Measurements from ENCODE around the gene EIF3F. TPM values are rescaled to one million over a fixed set of nuclear protein-coding genes. Genes with fewer than 3 reads are reported as not detected.

EIF3F gene
- total and polyA plus RNA-seq, 2 experiments from 2014 or later: 137 to 201 TPM

DNA sequence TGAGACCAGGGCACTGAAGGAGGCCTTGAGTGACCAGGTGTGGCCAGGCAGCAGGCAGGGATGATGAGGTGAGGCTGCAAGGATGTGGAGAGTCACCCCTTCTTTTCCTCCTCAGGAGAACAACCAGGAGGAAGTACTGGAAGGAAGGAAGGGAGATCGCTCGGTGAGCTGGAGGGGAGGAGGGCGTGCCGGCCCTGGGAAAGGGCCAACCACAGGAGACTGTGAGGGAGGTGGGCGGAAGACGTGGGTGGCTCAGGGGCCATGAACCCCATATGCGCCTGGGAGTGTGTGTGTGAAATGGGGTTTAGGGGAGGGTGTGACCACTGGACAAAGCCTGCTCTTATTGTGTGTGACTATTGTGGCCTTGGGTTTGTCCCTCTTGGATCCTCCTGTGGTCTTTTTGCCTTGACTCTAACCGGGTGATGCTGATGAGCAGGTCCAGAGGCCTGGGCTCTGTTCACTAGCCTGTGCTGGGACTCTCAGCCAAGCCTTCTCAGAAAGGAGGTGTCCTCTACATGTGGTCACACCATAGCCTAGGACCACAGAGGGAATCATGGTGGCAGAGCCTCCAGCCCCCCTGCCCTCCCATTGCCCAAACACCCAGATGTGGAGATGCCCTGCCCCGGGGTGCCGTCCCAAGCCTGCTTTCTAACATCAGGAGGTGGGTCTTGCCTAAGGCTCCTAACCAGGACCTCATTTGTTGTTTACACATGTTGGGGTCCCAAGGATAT is 52.6 kb downstream of the EIF3F start:
- H3K4me2 ChIP-seq: no peak overlapping the region
- H3K9me2 ChIP-seq (replicated peaks; ENCODE audit: insufficient read depth): no peaks in the 10 kb centered on the region
- H3K36me3 ChIP-seq (replicated peaks; ENCODE audit: insufficient read depth, low read depth): no peaks in the 10 kb centered on the region
- no peak for DNase-seq (ENCODE audit: low spot score)
- H3K27me3 ChIP-seq: no peaks in the 10 kb centered on the region
- TF ChIP-seq, protein P1, sequence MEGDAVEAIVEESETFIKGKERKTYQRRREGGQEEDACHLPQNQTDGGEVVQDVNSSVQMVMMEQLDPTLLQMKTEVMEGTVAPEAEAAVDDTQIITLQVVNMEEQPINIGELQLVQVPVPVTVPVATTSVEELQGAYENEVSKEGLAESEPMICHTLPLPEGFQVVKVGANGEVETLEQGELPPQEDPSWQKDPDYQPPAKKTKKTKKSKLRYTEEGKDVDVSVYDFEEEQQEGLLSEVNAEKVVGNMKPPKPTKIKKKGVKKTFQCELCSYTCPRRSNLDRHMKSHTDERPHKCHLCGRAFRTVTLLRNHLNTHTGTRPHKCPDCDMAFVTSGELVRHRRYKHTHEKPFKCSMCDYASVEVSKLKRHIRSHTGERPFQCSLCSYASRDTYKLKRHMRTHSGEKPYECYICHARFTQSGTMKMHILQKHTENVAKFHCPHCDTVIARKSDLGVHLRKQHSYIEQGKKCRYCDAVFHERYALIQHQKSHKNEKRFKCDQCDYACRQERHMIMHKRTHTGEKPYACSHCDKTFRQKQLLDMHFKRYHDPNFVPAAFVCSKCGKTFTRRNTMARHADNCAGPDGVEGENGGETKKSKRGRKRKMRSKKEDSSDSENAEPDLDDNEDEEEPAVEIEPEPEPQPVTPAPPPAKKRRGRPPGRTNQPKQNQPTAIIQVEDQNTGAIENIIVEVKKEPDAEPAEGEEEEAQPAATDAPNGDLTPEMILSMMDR (IDR thresholded peaks at IDR 0.05; ENCODE audit: poor library complexity): no peak
- TF ChIP-seq EZH2phosphoT487 (IDR thresholded peaks at IDR 0.05; ENCODE audit: low read depth, severe bottlenecking, unreplicated experiment) (no peak), EZH2 (IDR thresholded peaks at IDR 0.05; ENCODE audit: borderline replicate concordance) (no peak)
- no peaks in the 10 kb centered on the region for H3K79me2 ChIP-seq
- H4K20me1 ChIP-seq (ENCODE audit: insufficient read depth, poor library complexity, severe bottlenecking): no peaks in the 10 kb centered on the region
- H3K4me1 ChIP-seq (ENCODE audit: insufficient read depth): peaks cover 14% of the 10 kb centered on the region
- H2AFZ ChIP-seq: no peak overlapping the region
- H3K9me3 ChIP-seq (ENCODE audit: low read depth): no peaks in the 10 kb centered on the region
- 95% methylated on average over 10 of the region's 10 CpGs for WGBS (ENCODE audit: low lambda C conversion rate, missing lambda C conversion rate)
- H3K27ac ChIP-seq: no peak overlapping the region
- H3K4me3 ChIP-seq: no peak overlapping the region

DNA sequence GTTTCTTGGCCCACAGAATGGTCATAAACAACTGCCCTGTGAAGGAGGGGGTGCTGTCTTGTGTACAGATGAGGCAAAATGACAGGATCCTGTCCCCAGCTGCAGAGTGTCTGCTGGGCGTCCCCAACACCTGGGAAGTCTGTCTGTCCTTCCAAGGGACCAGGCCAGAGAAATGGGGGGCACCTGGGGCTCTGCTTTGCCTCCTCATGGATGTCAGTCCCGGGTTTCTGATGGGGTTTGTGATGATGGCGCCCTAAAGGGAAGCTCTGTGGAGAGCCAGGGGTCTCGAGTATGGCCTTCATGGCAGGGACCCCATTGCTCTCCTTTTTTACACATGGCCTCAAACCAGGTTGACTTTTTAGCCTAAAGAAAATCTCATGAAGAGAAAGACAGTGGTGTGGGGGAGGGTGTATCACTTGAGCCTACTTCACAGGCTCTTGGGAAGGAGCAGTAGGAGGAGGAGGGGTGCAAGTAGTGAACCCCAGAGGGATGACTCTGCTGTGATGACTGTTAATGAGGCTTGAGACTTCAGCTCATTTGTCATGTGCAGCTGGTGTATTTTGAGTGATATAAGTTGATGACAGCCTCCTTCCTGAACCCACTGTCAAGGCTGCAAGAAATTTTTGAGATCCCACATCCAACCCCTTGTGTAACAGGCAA is 53.3 kb downstream of the EIF3F start:
- Histone ChIP-seq H3K9me3 (ENCODE audit: low read depth) (no peaks in the 10 kb centered on the region), H3K4me1 (ENCODE audit: insufficient read depth) (peaks cover 7% of the 10 kb centered on the region), H3K9me2 (replicated peaks; ENCODE audit: insufficient read depth) (no peaks in the 10 kb centered on the region), H3K79me2 (no peaks in the 10 kb centered on the region), H4K20me1 (ENCODE audit: insufficient read depth, poor library complexity, severe bottlenecking) (no peaks in the 10 kb centered on the region), H3K27me3 (no peaks in the 10 kb centered on the region), H3K4me3 (no peak overlapping the region), H2AFZ (no peak overlapping the region), H3K4me2 (no peak overlapping the region), H3K36me3 (replicated peaks; ENCODE audit: insufficient read depth, low read depth) (no peaks in the 10 kb centered on the region), H3K27ac (no peak overlapping the region)
- DNase-seq (ENCODE audit: low spot score): no peak
- TF ChIP-seq EZH2 (IDR thresholded peaks at IDR 0.05; ENCODE audit: borderline replicate concordance): no peak
- no peak for TF ChIP-seq EZH2phosphoT487 (IDR thresholded peaks at IDR 0.05; ENCODE audit: low read depth, severe bottlenecking, unreplicated experiment)
- TF ChIP-seq, protein P1 (IDR thresholded peaks at IDR 0.05; ENCODE audit: poor library complexity): no peak
- WGBS (ENCODE audit: low lambda C conversion rate, missing lambda C conversion rate): 84% methylated on average over 4 of the region's 4 CpGs

DNA sequence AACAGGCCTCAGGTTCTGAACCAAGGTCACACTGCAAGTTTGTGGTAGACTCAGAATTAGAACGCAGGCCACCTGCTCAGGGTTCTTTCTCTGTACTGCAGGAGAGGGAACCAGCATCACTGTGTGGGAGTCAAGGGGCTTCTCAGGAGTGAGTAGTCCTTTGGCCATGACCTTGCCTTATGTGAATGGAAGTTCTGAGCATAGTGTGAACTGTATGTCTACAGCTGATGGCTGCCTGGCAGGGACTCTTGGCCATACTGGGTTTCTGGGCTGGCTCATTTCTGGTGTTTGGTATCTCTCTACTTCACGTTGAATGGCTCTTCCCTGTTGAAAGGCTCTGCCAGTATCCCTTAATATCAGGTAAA is 53.8 kb downstream of the EIF3F start:
- DNase-seq (ENCODE audit: low spot score): no peak
- WGBS (ENCODE audit: low lambda C conversion rate, missing lambda C conversion rate): 83% methylated on average over 2 of the region's 2 CpGs

More for the DNA sequence above, 53.8 kb downstream of the EIF3F start:
- H3K27me3 ChIP-seq: no peaks in the 10 kb centered on the region
- no peaks in the 10 kb centered on the region for H3K9me2 ChIP-seq (replicated peaks; ENCODE audit: insufficient read depth)
- H3K4me1 ChIP-seq (ENCODE audit: insufficient read depth): peaks cover 2% of the 10 kb centered on the region
- no peaks in the 10 kb centered on the region for H4K20me1 ChIP-seq (ENCODE audit: insufficient read depth, poor library complexity, severe bottlenecking)
- H3K9me3 ChIP-seq (ENCODE audit: low read depth): no peaks in the 10 kb centered on the region
- no peaks in the 10 kb centered on the region for H3K79me2 ChIP-seq
- no peak overlapping the region for H3K4me3 ChIP-seq
- no peak overlapping the region for H3K27ac ChIP-seq
- TF ChIP-seq EZH2phosphoT487 (IDR thresholded peaks at IDR 0.05; ENCODE audit: low read depth, severe bottlenecking, unreplicated experiment) (no peak), EZH2 (IDR thresholded peaks at IDR 0.05; ENCODE audit: borderline replicate concordance) (no peak)
- TF ChIP-seq, protein P1 (IDR thresholded peaks at IDR 0.05; ENCODE audit: poor library complexity): no peak
- H2AFZ ChIP-seq: no peak overlapping the region
- H3K36me3 ChIP-seq (replicated peaks; ENCODE audit: insufficient read depth, low read depth): no peaks in the 10 kb centered on the region
- H3K4me2 ChIP-seq: no peak overlapping the region

All from hepatocyte (in vitro differentiated cells).